Effector memory CD8-positive, alpha-beta T cell (primary cell): Measurements from ENCODE around the gene EGFLAM.

Source experiments
- ATAC-seq: fragments of 150-1000 bp; cut with Tn5 transposase; replicated peaks from 2 replicates; pipeline ENCODE4 v1.10.0; 2021; ENCODE audit warnings: mild to moderate bottlenecking, moderate library complexity
- DNase-seq, 3 experiments: peaks; one replicate each; pipeline ENCODE4 v3.0.0; 2021
- H3K27ac Mint-ChIP-seq, 2 donors: one replicate each; pipeline ENCODE4 v1.8.0; 2022; ENCODE audit warnings: mild to moderate bottlenecking in 2 of 2, mixed read lengths in 2 of 2, moderate library complexity in 2 of 2
- H3K27me3 Mint-ChIP-seq, 2 donors: one replicate each; pipeline ENCODE4 v1.8.0; 2022; ENCODE audit warnings: mixed read lengths in 2 of 2
- H3K36me3 Mint-ChIP-seq: one replicate; pipeline ENCODE4 v1.8.0; 2022; ENCODE audit warnings: mild to moderate bottlenecking, moderate library complexity, mixed read lengths; ENCODE audit not compliant: insufficient read depth
- H3K4me1 Mint-ChIP-seq, 2 donors: one replicate each; pipeline ENCODE4 v1.8.0; 2022; ENCODE audit warnings: low read depth in 2 of 2, mixed read lengths in 2 of 2
- H3K4me3 Mint-ChIP-seq, 2 donors: one replicate each; pipeline ENCODE4 v1.8.0; 2022; ENCODE audit warnings: mild to moderate bottlenecking in 2 of 2, mixed read lengths in 2 of 2, moderate library complexity in 2 of 2
- H3K9me3 Mint-ChIP-seq, 2 donors: one replicate each; pipeline ENCODE4 v1.8.0; 2022; ENCODE audit warnings: mixed read lengths in 2 of 2

EGFLAM gene

GRCh38 chr5:38249812-38250211 lies 8.5 kb upstream of the EGFLAM start:
- Mint-ChIP-seq H3K36me3 (no peaks in the 10 kb centered on the region), H3K4me3 (no peak overlapping the region), H3K27me3 (peaks cover 0 to 11% of the 10 kb centered on the region in 2 donors), H3K27ac (no peak overlapping the region), H3K4me1 (no peaks in the 10 kb centered on the region), H3K9me3 (peaks cover 4 to 5% of the 10 kb centered on the region in 2 donors)
- no peak for DNase-seq
- ATAC-seq: no peak

GRCh38 chr5:38250763-38251448 lies 7.5 kb upstream of the EGFLAM start:
- no peak overlapping the region for H3K27ac Mint-ChIP-seq
- H3K9me3 Mint-ChIP-seq: peaks cover 4 to 5% of the 10 kb centered on the region in 2 donors
- H3K27me3 Mint-ChIP-seq: peaks cover 7 to 20% of the 10 kb centered on the region in 2 donors
- no peak for DNase-seq
- H3K4me3 Mint-ChIP-seq: no peak overlapping the region
- ATAC-seq: no peak
- H3K4me1 Mint-ChIP-seq: no peaks in the 10 kb centered on the region
- H3K36me3 Mint-ChIP-seq: no peaks in the 10 kb centered on the region

- Mint-ChIP-seq H3K4me3 (no peak overlapping the region), H3K4me1 (peaks cover under 1 to 5% of the 10 kb centered on the region in 2 donors), H3K27me3 (peaks cover 31 to 49% of the 10 kb centered on the region in 2 donors), H3K36me3 (no peaks in the 10 kb centered on the region), H3K9me3 (peaks cover 4 to 5% of the 10 kb centered on the region in 2 donors), H3K27ac (no peak overlapping the region)
- ATAC-seq (no peak), DNase-seq (no peak)
These were observed 4.6 kb upstream of the EGFLAM start for GRCh38 chr5:38253759-38254158.

- ATAC-seq: no peak
- Mint-ChIP-seq H3K27me3 (peaks cover 60 to 86% of the 10 kb centered on the region in 2 donors), H3K4me3 (no peak overlapping the region), H3K4me1 (peaks cover 7 to 8% of the 10 kb centered on the region in 2 donors), H3K9me3 (peaks cover 0 to 5% of the 10 kb centered on the region in 2 donors), H3K36me3 (no peaks in the 10 kb centered on the region), H3K27ac (no peak overlapping the region)
- DNase-seq: no peak
These were observed 884 bp upstream of the EGFLAM start for GRCh38 chr5:38257308-38258041.

- H3K27me3 Mint-ChIP-seq: peaks cover 60 to 90% of the 10 kb centered on the region in 2 donors
- H3K4me1 Mint-ChIP-seq: peaks cover 7 to 8% of the 10 kb centered on the region in 2 donors
- no peaks in the 10 kb centered on the region for H3K36me3 Mint-ChIP-seq
- no peak overlapping the region for H3K27ac Mint-ChIP-seq
- peaks cover 0 to 5% of the 10 kb centered on the region in 2 donors for H3K9me3 Mint-ChIP-seq
- DNase-seq (no peak), ATAC-seq (no peak)
- H3K4me3 Mint-ChIP-seq: no peak overlapping the region
These were observed 379 bp upstream of the EGFLAM start for GRCh38 chr5:38258042-38258318.

GRCh38 chr5:38259062-38259808 lies 876 bp downstream of the EGFLAM start:
- no peak overlapping the region for H3K27ac Mint-ChIP-seq
- H3K4me3 Mint-ChIP-seq: peak overlapping the region; percentile 25 to 48
- ATAC-seq (no peak), DNase-seq (no peak)
- no peaks in the 10 kb centered on the region for H3K9me3 Mint-ChIP-seq
- no peaks in the 10 kb centered on the region for H3K36me3 Mint-ChIP-seq
- peaks cover 68 to 92% of the 10 kb centered on the region in 2 donors for H3K27me3 Mint-ChIP-seq
- H3K4me1 Mint-ChIP-seq: peaks cover 7 to 8% of the 10 kb centered on the region in 2 donors

GRCh38 chr5:38259809-38260160 lies 1.4 kb downstream of the EGFLAM start:
- no peak for DNase-seq
- peaks cover 68 to 94% of the 10 kb centered on the region in 2 donors for H3K27me3 Mint-ChIP-seq
- no peak overlapping the region for H3K27ac Mint-ChIP-seq
- H3K9me3 Mint-ChIP-seq: no peaks in the 10 kb centered on the region
- no peaks in the 10 kb centered on the region for H3K36me3 Mint-ChIP-seq
- no peak overlapping the region for H3K4me3 Mint-ChIP-seq
- ATAC-seq: no peak
- peaks cover 7 to 8% of the 10 kb centered on the region in 2 donors for H3K4me1 Mint-ChIP-seq

- Mint-ChIP-seq H3K36me3 (no peaks in the 10 kb centered on the region), H3K27me3 (peaks cover 36 to 70% of the 10 kb centered on the region in 2 donors), H3K27ac (no peak overlapping the region), H3K9me3 (no peaks in the 10 kb centered on the region), H3K4me1 (peaks cover under 1 to 5% of the 10 kb centered on the region in 2 donors), H3K4me3 (no peak overlapping the region)
- DNase-seq: no peak
- no peak for ATAC-seq
These were observed 5.6 kb downstream of the EGFLAM start for GRCh38 chr5:38263983-38264382.

GRCh38 chr5:38265546-38266179 lies 7.3 kb downstream of the EGFLAM start:
- Mint-ChIP-seq H3K27ac (no peak overlapping the region), H3K4me3 (no peak overlapping the region), H3K27me3 (peaks cover 20 to 53% of the 10 kb centered on the region in 2 donors), H3K36me3 (no peaks in the 10 kb centered on the region), H3K4me1 (no peaks in the 10 kb centered on the region), H3K9me3 (no peaks in the 10 kb centered on the region)
- ATAC-seq: peak; percentile 24
- peak in 2 of 3 experiments; percentile 4 to 9 for DNase-seq

- Mint-ChIP-seq H3K36me3 (no peaks in the 10 kb centered on the region), H3K27ac (no peak overlapping the region), H3K4me3 (no peak overlapping the region), H3K9me3 (no peaks in the 10 kb centered on the region), H3K4me1 (no peaks in the 10 kb centered on the region), H3K27me3 (peaks cover 9 to 36% of the 10 kb centered on the region in 2 donors)
- DNase-seq (no peak), ATAC-seq (no peak)
These were observed 9.0 kb downstream of the EGFLAM start for GRCh38 chr5:38267372-38267771.

- no peak for DNase-seq
- peaks cover 0 to 8% of the 10 kb centered on the region in 2 donors for H3K9me3 Mint-ChIP-seq
- H3K4me3 Mint-ChIP-seq: no peak overlapping the region
- no peak for ATAC-seq
- no peak overlapping the region for H3K27ac Mint-ChIP-seq
- H3K36me3 Mint-ChIP-seq: no peaks in the 10 kb centered on the region
- H3K27me3 Mint-ChIP-seq: no peaks in the 10 kb centered on the region
- no peaks in the 10 kb centered on the region for H3K4me1 Mint-ChIP-seq
These were observed 15.3 kb downstream of the EGFLAM start for GRCh38 chr5:38273626-38274025.

- Mint-ChIP-seq H3K4me3 (no peak overlapping the region), H3K27ac (no peak overlapping the region), H3K27me3 (no peaks in the 10 kb centered on the region), H3K9me3 (peaks cover 0 to 8% of the 10 kb centered on the region in 2 donors), H3K4me1 (no peaks in the 10 kb centered on the region), H3K36me3 (no peaks in the 10 kb centered on the region)
- ATAC-seq (no peak), DNase-seq (no peak)
These were observed 16.0 kb downstream of the EGFLAM start for GRCh38 chr5:38274370-38274769.

GRCh38 chr5:38284384-38284783 lies 26.0 kb downstream of the EGFLAM start:
- Mint-ChIP-seq H3K9me3 (no peaks in the 10 kb centered on the region), H3K36me3 (no peaks in the 10 kb centered on the region), H3K4me1 (no peaks in the 10 kb centered on the region), H3K27me3 (no peaks in the 10 kb centered on the region), H3K4me3 (no peak overlapping the region), H3K27ac (no peak overlapping the region)
- no peak for DNase-seq
- no peak for ATAC-seq
